Loucy (cell line): Measurements from ENCODE around the gene AKAP13.

Experiments used
- EZH2phosphoT487 ChIP-seq: fragments of 200-600 bp; IDR thresholded peaks from 2 replicates; pipeline ENCODE4 v1.6.1; 2018; ENCODE audit warnings: antibody characterized with exemption, mild to moderate bottlenecking, moderate library complexity, borderline replicate concordance
- TF ChIP-seq, protein P1 (sequence below): fragments of 200-600 bp; sonication (generic); conservative IDR thresholded peaks from 2 replicates; pipeline ENCODE4 v1.5.1; 2014; ENCODE audit warnings: mild to moderate bottlenecking, antibody characterized with exemption, low read length

DNA sequence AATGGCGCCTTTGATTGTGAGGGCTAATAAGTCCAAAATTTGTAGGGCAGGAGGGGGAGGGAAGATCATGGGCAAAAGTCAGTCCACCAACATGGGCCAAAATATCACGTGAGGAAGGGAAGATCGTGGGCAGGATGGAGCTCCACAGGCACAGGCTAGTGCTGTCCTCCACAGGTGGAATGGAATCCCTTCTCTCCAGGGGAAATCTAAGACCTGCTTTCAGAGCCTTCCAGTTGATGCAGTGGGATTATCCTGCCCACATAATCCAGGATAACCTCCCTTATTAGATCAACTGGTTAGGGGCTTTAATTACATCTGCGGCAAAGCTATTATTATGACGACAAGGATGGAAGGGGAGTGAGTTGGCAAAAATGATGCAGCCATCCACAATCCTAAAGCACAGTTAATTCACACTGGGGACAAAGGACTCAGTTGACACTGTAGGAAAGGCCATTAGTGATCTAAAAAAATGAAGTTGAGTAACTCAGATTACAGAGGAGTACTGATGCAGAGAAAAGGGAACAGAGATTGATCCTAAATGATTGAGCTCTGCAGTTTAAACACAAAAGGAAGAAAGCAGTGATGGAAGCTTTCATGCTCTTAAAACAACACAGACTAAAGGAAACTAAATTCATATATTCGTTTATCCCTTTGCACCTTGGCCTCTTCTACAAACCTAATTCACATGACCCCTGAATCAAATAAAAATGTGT lies 159.8 kb downstream of the AKAP13 start:
- TF ChIP-seq, protein P1, sequence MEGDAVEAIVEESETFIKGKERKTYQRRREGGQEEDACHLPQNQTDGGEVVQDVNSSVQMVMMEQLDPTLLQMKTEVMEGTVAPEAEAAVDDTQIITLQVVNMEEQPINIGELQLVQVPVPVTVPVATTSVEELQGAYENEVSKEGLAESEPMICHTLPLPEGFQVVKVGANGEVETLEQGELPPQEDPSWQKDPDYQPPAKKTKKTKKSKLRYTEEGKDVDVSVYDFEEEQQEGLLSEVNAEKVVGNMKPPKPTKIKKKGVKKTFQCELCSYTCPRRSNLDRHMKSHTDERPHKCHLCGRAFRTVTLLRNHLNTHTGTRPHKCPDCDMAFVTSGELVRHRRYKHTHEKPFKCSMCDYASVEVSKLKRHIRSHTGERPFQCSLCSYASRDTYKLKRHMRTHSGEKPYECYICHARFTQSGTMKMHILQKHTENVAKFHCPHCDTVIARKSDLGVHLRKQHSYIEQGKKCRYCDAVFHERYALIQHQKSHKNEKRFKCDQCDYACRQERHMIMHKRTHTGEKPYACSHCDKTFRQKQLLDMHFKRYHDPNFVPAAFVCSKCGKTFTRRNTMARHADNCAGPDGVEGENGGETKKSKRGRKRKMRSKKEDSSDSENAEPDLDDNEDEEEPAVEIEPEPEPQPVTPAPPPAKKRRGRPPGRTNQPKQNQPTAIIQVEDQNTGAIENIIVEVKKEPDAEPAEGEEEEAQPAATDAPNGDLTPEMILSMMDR: no peak
- no peak for TF ChIP-seq EZH2phosphoT487
